Glutamatergic neuron (in vitro differentiated cells): ENCODE results near the gene CCDC27. TPM values are rescaled to one million over a fixed set of nuclear protein-coding genes. Genes with fewer than 3 reads are reported as not detected.
A peak's percentile ranks its signal among the peaks of the same experiment; 100 is the strongest.
"Not testable (repeated sequence)": the region's sequence is repeated elsewhere in the genome, so short reads cannot be mapped to it uniquely, and the experiment has no call there.

Source experiments
- DNase-seq: peaks from one replicate; pipeline ENCODE4 v3.0.0; 2022
- H3K27ac Mint-ChIP-seq: one replicate; pipeline ENCODE4 v1.8.0; 2020; ENCODE audit warnings: mild to moderate bottlenecking, mixed read lengths, inconsistent platforms; ENCODE audit not compliant: unreplicated experiment
- H3K27me3 Mint-ChIP-seq: one replicate; pipeline ENCODE4 v1.8.0; 2020; ENCODE audit warnings: mild to moderate bottlenecking, moderate library complexity, mixed read lengths, inconsistent platforms; ENCODE audit not compliant: unreplicated experiment
- H3K36me3 Mint-ChIP-seq: one replicate; pipeline ENCODE4 v1.8.0; 2020; ENCODE audit warnings: mild to moderate bottlenecking, mixed read lengths, inconsistent platforms; ENCODE audit not compliant: unreplicated experiment
- H3K4me1 Mint-ChIP-seq: one replicate; pipeline ENCODE4 v1.8.0; 2020; ENCODE audit warnings: mild to moderate bottlenecking, low read depth, mixed read lengths, inconsistent platforms; ENCODE audit not compliant: unreplicated experiment
- H3K4me3 Mint-ChIP-seq: one replicate; pipeline ENCODE4 v1.8.0; 2020; ENCODE audit warnings: mild to moderate bottlenecking, mixed read lengths, inconsistent platforms; ENCODE audit not compliant: unreplicated experiment
- H3K9me3 Mint-ChIP-seq: one replicate; pipeline ENCODE4 v1.8.0; 2020; ENCODE audit warnings: mild to moderate bottlenecking, moderate library complexity, mixed read lengths, inconsistent platforms; ENCODE audit not compliant: unreplicated experiment
- total RNA-seq: library from RNA; stranded (reverse); fragmentation: NEBNext Ultra II Directional; extraction: Animal tissue kit (Norgen Biotek cat#: 25700); gene quantifications from one replicate; pipeline ENCODE4 v1.2.1, GENCODE V29; 2021; ENCODE audit not compliant: unreplicated experiment
- TF ChIP-seq, protein P1 (sequence below): fragments of 200-600 bp; sonication (generic); IDR thresholded peaks from one replicate; pipeline ENCODE4 v1.5.0; 2021; ENCODE audit not compliant: partially characterized antibody, unreplicated experiment

Gene CCDC27
- total RNA-seq, 1 donor from 2014 or later = not detected

DNA sequence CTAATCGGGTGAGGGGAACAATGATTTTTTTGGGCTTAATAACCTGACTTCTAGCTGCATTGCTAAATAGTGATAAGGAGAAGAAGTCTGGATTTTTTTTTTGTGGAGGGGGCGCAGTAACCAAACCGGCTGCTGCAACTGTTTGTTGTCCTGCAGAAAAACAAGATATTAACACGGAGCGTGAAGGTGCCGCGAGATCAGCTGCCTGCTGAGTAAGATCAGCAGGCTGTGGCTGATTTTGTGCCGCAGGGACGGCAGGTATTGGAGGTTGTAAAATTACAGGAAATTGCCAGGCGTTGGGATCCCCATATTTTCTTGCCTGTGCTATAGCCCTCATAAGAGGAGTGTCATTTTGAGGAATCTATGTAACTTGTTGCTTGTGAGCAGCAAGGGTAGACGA is 52.8 kb downstream of the CCDC27 start:
- Mint-ChIP-seq H3K4me1 (peaks cover 11% of the 10 kb centered on the region), H3K36me3 (peaks cover 14% of the 10 kb centered on the region), H3K9me3 (peaks cover 16% of the 10 kb centered on the region), H3K4me3 (no peak overlapping the region), H3K27me3 (peaks cover 14% of the 10 kb centered on the region), H3K27ac (no peak overlapping the region)
- no peak for DNase-seq
- TF ChIP-seq, protein P1, sequence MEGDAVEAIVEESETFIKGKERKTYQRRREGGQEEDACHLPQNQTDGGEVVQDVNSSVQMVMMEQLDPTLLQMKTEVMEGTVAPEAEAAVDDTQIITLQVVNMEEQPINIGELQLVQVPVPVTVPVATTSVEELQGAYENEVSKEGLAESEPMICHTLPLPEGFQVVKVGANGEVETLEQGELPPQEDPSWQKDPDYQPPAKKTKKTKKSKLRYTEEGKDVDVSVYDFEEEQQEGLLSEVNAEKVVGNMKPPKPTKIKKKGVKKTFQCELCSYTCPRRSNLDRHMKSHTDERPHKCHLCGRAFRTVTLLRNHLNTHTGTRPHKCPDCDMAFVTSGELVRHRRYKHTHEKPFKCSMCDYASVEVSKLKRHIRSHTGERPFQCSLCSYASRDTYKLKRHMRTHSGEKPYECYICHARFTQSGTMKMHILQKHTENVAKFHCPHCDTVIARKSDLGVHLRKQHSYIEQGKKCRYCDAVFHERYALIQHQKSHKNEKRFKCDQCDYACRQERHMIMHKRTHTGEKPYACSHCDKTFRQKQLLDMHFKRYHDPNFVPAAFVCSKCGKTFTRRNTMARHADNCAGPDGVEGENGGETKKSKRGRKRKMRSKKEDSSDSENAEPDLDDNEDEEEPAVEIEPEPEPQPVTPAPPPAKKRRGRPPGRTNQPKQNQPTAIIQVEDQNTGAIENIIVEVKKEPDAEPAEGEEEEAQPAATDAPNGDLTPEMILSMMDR = no peak

DNA sequence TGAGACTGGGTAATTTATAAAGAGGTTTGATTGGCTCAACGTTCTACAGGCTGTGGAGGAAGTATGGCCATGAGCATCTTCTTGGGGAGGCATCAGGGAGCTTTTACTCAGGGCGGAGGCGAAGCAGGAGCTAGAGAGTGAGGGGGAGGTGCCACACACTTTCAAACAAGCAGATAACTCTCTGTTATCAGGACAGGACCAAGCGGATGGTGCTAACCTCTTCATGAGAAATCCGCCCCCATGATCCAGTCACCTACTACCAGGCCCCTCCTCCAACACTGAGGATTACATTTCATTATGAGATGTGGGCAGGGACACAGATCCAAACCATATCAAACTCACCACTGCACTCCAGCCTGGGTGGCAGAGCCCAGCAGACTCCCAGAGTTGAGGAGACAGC is 55.5 kb downstream of the CCDC27 start:
- Mint-ChIP-seq H3K9me3 (peaks cover 5% of the 10 kb centered on the region), H3K4me3 (no peak overlapping the region), H3K4me1 (no peaks in the 10 kb centered on the region), H3K27ac (no peak overlapping the region), H3K27me3 (peaks cover 3% of the 10 kb centered on the region), H3K36me3 (peaks cover 14% of the 10 kb centered on the region)
- TF ChIP-seq, protein P1 = no peak
- no peak for DNase-seq

DNA sequence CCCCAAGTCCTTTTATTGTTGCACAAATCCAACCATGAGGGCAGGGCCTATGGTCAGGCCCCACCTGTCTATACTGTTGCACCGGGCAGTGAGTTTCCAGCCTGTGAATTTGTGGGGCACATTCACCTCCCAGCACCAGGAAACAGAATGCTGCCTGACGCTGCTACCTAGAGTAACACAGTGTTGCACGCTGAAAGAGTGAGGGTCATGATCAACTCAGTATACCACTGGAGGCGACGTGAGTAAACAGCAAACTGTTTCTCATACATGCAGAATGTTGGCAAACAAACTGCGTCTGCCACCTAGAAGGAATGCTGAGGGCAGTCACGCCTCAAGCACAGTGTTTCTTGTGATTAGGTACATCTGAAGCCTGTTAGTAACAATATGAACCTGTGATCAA is 57.4 kb downstream of the CCDC27 start:
- TF ChIP-seq, protein P1 = no peak
- peak; percentile 0 for DNase-seq
- Mint-ChIP-seq H3K27me3 (peaks cover 5% of the 10 kb centered on the region), H3K9me3 (peaks cover 5% of the 10 kb centered on the region), H3K27ac (no peak overlapping the region), H3K4me3 (no peak overlapping the region), H3K4me1 (no peaks in the 10 kb centered on the region), H3K36me3 (peaks cover 14% of the 10 kb centered on the region)

DNA sequence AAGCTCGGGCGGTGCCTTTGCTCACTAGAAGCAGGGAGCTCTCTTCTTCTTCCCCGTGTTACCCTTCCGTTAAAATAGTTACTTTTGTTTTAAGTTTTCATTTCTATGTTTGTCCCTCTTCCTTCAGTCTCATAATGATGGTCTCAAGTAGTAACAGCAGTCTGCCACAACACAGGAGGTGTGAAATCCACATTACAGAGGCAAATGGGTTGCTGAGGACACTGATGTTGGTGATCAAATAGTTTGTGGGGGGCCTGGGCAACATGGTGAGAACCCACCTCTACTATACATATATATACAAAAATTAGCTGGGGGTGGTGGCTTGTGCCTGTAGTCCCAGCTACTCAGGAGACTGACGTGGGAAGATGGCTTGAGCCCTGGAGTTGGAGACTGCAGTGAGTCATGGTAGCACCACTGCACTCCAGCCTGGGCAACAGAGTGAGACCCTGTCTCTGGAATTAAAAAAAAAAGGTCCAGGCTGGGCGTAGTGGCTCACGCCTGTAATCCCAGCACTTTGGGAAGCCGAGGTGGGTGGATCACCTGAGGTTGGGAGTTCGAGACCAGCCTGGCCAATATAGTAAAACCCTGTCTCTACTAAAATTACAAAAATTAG is 58.0 kb downstream of the CCDC27 start:
- not testable (repeated sequence) for H3K9me3 Mint-ChIP-seq, H3K27me3 Mint-ChIP-seq, H3K4me1 Mint-ChIP-seq, H3K27ac Mint-ChIP-seq, DNase-seq, H3K4me3 Mint-ChIP-seq
- peaks cover 11% of the 10 kb centered on the region for H3K36me3 Mint-ChIP-seq

DNA sequence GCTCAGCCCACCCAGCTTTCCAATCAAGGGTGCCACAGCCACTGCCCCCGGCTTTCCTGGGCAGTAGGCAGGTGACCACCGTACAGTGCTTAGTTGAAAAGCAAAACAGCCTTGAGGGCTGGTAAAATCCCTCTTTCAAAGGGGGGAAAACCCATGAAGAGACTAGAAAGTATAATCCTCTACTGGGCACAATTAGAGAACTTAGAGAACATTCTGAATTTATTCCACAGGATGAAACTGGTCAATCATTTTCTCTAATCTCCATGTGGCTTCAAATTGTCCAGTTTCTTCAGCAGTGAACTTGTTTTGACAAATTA is 59.3 kb downstream of the CCDC27 start:
- Mint-ChIP-seq H3K27ac (no peak overlapping the region), H3K36me3 (no peaks in the 10 kb centered on the region), H3K9me3 (peaks cover 1% of the 10 kb centered on the region), H3K4me3 (no peak overlapping the region), H3K4me1 (no peaks in the 10 kb centered on the region), H3K27me3 (peaks cover 4% of the 10 kb centered on the region)
- TF ChIP-seq, protein P1 = no peak
- DNase-seq = no peak
